ENCODE data around the gene TMEM141.
A peak's percentile ranks its signal among the peaks of the same experiment; 100 is the strongest.

Gene TMEM141

GRCh38 chr9:136814725-136815421 lies 23.7 kb downstream of the TMEM141 start:
- no peak for DNase-seq

DNA sequence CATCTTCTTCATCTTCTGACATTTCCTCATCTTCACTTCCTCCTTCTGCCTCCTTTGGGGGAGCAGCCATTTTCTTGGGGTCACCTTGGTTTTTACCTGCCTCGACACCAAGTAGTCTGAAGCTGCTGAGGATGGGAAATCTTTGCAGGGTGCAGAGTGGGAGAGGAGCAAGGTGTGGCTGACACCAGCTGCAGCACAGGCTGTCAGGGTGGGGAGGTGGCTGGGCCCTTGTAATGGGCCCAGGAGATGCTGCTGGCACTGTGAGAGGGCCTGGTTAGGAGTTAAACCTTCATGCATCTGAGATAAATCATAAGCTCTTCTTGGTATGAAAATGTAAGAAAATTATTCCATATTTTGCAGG lies 24.3 kb downstream of the TMEM141 start:
- no peak for DNase-seq

DNA sequence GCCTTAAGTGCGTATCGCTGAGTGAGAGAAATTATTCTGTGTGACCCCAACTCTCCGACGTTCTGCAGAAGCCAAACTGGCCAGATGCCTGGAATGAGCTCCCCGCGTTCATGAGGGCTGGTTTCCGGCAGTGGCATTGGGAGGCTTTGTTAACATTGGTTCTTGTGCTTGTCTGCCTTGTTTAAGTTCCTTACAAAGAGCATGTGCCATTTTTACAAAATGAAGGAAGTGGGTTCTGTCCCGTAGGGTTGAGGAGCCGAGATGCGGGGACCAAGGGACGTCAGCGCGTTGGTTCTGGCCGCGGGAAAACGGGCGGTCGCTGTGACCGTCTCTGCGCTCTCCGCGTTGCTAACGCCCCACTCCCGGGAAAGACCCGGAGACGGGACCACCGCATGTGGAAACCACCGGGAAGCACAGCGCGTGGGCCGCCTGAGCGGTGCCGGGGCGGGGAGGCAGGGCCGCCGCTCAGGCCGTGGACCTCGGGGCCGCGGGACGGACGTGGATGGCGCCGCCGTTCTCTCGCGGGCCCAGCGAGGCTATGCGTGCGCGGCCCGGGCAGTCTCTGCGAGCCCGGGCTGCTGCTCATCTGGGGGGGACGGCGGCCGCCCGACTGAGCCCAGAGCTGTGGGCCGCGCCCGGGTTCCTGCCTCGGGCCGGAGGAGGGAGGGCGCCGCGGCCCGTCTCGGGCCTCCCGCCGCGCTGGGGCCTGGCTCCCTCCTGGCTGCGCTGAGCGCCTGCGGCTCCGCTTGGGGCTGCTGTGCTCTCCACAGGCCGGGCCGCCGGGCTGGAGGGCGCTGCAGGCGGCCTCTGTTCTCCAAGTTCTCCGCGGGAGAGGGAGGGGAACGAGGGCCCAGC lies 30.1 kb downstream of the TMEM141 start:
- DNase-seq: peak; percentile 35 to 45

DNA sequence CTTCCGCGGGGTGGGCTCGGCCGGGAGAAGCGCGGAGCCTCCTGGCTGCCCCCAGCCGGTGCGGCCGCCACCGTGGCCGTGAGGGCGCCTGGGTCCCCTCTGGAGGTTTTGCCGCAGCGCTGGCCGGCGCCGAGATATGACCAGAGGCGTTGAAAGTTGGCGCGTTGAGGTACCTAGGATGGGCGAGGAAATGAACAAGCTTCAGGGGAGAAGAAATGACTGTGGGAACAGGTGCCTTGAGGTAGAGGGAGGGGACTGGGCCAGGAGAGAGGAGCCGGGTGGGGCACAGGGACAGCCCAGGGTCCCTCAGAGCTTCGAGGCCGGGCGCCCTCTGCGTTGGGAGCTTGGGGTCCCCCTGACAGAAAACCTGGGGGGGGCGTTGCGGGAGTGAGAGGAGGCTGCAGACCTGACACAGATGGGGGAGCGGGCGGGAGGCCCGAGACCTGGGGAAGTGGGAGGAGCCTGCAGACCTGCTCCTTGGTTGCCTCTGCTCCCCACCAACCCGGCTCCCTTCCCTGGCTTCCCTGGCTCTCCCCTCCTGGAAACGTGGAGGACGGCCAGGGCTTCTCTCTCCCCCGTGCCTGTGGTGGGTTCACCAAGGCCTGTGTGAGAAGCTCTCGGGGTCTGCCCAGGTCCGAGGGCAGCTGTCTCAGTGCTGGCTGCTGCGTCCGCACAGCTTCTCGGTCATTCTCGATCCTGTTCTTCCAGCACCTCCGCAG lies 30.8 kb downstream of the TMEM141 start:
- no peak for DNase-seq

GRCh38 chr9:136823136-136824046 lies 32.2 kb downstream of the TMEM141 start:
- DNase-seq: no peak

DNA sequence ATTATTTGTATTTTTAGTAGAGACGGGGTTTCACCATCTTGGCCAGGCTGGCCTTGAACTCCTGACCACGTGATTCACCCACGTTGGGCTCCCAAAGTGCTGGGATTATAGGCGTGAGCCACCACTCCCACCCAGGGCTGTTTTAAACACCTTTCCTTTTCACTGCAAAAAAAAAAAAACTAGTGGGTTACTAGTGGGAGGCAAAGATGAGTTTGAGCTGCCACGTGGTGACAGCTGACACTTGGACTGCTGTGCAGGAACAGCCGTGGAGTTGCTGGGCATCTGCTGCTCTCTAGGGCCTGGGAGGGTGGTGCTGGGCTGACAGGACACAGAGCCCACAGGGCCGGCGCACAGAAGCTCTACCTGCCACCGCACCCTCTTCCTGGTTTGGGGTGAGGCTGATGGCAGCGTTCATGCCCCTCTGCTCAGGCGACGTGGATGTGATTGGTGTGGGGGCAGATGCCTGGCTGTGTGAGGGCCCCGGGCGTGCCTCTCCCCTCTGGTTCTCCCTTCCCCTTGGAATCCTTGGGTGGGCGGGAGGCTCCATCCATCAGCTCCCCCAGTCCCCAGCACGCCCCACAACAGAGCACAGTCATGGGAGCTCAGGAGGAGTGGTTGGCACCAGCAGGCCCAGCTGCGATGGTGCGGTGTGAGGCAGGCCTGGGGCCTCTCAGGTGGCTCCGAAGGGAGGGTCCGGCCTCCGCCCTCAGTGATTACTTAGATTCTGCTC lies 33.5 kb downstream of the TMEM141 start:
- no peak for DNase-seq

DNA sequence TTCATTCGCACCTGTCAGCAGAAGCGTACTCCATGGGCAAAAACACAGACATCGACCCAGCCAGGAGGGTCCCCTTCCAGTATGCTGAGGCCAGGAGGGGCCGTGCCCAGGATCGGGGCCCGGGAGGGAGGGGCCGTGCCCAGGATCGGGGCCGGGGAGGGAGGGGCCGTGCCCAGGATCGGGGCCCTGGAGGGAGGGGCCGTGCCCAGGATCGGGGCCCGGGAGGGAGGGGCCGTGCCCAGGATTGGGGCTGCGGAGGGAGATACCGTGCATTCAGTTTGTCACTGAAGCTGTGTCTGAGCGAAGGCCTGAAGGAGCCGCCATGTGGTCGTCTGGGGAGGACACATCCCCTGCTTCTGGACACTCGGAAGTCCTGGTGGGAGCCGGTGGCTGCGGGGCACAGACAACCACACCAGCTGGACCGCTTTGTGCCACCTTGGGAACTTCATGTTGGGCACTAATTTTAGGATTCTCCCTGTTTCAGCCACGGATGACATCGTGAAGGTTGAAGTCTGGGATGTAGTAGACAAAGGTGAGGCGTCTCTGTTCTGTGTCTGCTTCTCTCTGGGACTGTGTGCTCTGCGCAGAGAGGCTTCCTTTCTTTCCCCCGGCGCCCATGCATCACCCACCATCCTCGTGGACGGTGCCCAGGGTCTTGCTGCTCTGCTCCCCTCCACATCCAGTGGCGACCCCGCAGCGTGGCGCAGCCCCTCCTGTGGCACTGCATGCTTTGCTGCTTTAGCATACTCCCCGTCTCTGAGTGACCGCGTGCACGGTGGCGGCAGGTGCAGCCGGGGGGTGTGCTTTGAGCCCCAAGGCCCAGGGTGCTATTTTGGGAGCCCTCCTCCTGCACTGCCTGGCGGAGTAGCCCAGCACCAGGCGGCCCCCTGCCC lies 34.4 kb downstream of the TMEM141 start:
- no peak for DNase-seq

GRCh38 chr9:136826188-136826541 lies 35.0 kb downstream of the TMEM141 start:
- no peak for DNase-seq

DNA sequence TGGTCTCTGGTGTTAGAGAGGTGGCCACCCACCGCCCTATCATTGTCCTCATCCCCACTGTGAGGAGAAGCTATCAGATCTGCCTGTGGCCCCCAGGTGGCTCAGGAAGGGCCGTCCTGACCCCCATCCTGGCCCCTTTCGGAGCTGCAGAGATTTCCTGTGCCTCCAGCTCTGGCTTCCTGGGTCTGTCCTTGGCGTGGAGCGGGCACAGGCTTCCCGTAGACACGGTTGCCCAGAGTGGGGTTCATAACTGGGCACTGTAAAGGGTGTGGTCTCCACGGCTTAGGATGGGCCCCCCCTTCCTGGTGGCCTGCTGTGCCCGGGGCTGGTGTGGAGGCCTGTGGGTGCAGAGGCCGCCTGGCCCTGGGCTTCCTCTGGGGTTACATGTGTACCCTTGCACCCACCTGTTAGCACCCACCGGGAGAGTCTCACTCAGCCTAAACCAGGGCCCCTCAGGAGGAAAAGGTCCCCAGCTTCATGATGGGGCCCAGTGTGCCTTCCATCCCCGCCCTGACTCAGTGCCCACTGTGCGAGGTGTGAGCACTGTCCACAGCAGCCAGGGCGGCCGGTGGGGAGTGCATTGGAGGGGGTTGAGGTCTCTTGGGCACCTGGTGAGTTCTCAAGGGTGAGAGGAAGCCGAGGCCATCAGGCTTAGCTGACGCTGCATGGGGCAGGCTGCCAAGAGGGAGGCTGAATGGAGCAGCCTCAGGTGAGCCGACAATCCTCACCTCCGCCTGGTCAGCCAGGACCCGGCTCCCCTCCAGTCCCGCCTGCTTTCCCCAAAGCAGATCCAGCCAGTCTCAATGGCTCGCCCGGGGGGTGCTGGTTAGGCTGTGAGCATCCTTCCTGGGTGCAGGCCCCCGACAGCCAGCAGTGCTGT lies 35.8 kb downstream of the TMEM141 start:
- no peak for DNase-seq

GRCh38 chr9:136827794-136828473 lies 36.8 kb downstream of the TMEM141 start:
- DNase-seq: no peak

DNA sequence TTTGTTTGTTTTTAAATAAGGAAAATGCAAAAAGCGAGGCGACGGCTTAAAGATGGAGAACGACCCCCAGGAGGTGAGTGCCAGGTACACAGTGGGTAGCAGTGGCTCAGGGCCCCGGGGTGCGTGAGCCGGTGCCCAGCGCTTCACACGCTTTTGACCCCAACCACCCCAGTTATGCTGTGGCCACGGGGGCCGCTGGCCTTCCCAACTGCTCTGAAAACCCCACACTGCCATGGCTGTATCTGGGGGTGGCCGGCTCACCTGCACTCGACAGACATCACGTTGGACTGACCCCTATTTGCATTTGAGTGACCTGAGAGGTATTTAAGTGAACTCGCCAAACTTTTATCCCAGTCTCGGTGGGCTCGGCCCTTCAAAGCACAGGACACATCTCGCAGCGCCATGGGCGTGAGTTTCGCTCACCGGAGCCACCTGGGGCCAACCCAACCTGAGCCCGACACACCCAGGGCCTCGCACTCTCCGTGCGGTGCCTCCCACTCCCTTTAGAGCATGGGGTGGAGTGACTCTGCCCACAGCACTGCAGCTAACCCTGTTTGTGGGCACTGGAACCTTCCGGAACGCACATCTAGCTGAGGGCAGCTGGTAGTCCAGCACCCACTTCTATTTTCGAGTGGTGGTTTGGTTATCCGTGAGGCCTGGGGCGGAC lies 37.5 kb downstream of the TMEM141 start:
- DNase-seq: no peak

GRCh38 chr9:136829412-136829811 lies 38.3 kb downstream of the TMEM141 start:
- DNase-seq: no peak

GRCh38 chr9:136829981-136830885 lies 39.1 kb downstream of the TMEM141 start:
- DNase-seq: no peak

DNA sequence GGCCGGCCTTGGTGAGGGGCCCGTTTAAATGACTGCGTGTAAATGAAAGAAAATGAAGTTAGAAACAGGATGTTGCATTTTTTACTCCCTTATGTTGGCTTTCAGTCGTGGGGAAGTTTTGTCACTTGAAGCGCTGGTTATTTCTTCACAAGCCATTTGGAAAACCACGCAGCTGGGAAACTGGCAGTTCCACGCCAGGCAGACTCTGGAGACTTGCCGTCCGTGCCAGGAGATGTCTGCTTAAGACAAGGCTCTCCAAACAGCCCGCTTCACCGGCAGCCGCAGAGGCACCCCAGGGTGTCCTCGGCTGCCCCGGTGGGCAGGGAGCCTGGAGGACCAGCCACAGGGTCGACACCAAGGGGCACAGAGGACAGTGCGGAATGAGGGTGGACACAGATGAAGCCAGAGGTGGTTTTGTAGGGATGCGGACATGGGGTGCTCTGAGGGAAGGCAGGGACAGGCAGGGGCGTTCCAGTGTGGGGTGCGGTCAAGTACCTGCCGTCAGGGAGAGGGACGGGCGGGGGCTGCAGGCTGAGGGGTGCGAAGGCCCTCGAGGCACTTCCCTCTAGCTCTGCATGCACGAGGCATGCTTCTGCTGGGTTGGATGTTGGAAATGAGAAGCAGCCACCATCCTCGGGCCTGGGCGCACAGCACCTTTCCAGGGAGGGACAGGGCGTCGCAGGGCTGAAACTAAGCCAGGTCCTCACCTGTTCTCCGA lies 40.0 kb downstream of the TMEM141 start:
- DNase-seq: no peak

- DNase-seq: no peak
Measured at GRCh38 chr9:136831720-136832104, 40.6 kb downstream of the TMEM141 start.

- DNase-seq: no peak
Measured at GRCh38 chr9:136832581-136832980, 41.4 kb downstream of the TMEM141 start.

Data from inflammatory macrophage (primary cell).